CD4-positive, CD25-positive, alpha-beta regulatory T cell (primary cell): ENCODE results near the gene OTULIN. TPM values are rescaled to one million over a fixed set of nuclear protein-coding genes. Genes with fewer than 3 reads are reported as not detected.

Experiments used
- ATAC-seq, 2 donors: fragments of 150-1000 bp; cut with Tn5 transposase; one replicate each; pipeline ENCODE4 v1.10.0; 2021; ENCODE audit warnings: low read depth in 2 of 2, moderate number of reproducible peaks in 2 of 2, moderate library complexity in 1 of 2
- DNase-seq, 3 donors: peaks; one replicate each; pipeline versions ENCODE4 v3.0.0 to v3.0.0-alpha.2; 2012 to 2022; ENCODE audit warnings: mixed read lengths in 1 of 3
- H3K27ac ChIP-seq: one replicate; pipeline ENCODE4 v1.7.0; 2013; ENCODE audit warnings: mild to moderate bottlenecking, low read length; ENCODE audit not compliant: insufficient read depth, poor library complexity, severe bottlenecking
- H3K27me3 ChIP-seq: one replicate; pipeline ENCODE4 v1.7.0; 2013; ENCODE audit warnings: low read length; ENCODE audit not compliant: control insufficient read depth, insufficient read depth
- H3K36me3 ChIP-seq: one replicate; pipeline ENCODE4 v1.7.0; 2013; ENCODE audit warnings: mild to moderate bottlenecking, low read length, moderate library complexity; ENCODE audit not compliant: control insufficient read depth, insufficient read depth
- H3K4me1 ChIP-seq: 2 replicates; pipeline ENCODE4 v1.7.0; 2013; ENCODE audit warnings: mild to moderate bottlenecking, low read length; ENCODE audit not compliant: insufficient read depth, control insufficient read depth, poor library complexity, severe bottlenecking
- H3K4me3 ChIP-seq: one replicate; pipeline ENCODE4 v1.7.0; 2013; ENCODE audit warnings: low read depth, mild to moderate bottlenecking, low read length, moderate library complexity
- H3K9me3 ChIP-seq, 2 experiments: 1 replicate in 1 of 2; 2 replicates in 1 of 2; pipeline ENCODE4 v1.7.0; 2013; ENCODE audit warnings: low read length in 2 of 2, mild to moderate bottlenecking in 1 of 2, moderate library complexity in 1 of 2; ENCODE audit not compliant: control insufficient read depth in 2 of 2
- H3K27ac Mint-ChIP-seq, 3 donors: one replicate each; pipeline ENCODE4 v1.8.0; 2020 to 2022; ENCODE audit warnings: mild to moderate bottlenecking in 3 of 3, mixed read lengths in 3 of 3, moderate library complexity in 2 of 3
- H3K27me3 Mint-ChIP-seq: one replicate; pipeline ENCODE4 v1.8.0; 2022; ENCODE audit warnings: mild to moderate bottlenecking, mixed read lengths
- H3K36me3 Mint-ChIP-seq: one replicate; pipeline ENCODE4 v1.8.0; 2020; ENCODE audit warnings: mixed read lengths
- H3K4me1 Mint-ChIP-seq, 4 donors: one replicate each; pipeline ENCODE4 v1.8.0; 2020 to 2022; ENCODE audit warnings: mixed read lengths in 4 of 4, mild to moderate bottlenecking in 1 of 4
- H3K4me3 Mint-ChIP-seq, 4 donors: one replicate each; pipeline ENCODE4 v1.8.0; 2020 to 2022; ENCODE audit warnings: mild to moderate bottlenecking in 4 of 4, mixed read lengths in 4 of 4, moderate library complexity in 3 of 4
- H3K9me3 Mint-ChIP-seq, 7 donors: one replicate each; pipeline ENCODE4 v1.8.0; 2020 to 2022; ENCODE audit warnings: mixed read lengths in 7 of 7, mild to moderate bottlenecking in 3 of 7, moderate library complexity in 2 of 7
- polyA plus RNA-seq, 4 donors: library from polyadenylated mRNA; unstranded; fragments of 300-500 nt; fragmentation: Illumina TruSeq; gene quantifications; one replicate each; pipeline ENCODE4 v1.2.3, GENCODE V29; 2021
- total RNA-seq: library from RNA; stranded (reverse); gene quantifications from one replicate; pipeline ENCODE4 v1.2.3, GENCODE V29; 2022

Gene OTULIN
- 109 TPM for total RNA-seq
- 10 to 100 TPM; 22.8 to 37.5 (median 26.8) TPM for polyA plus RNA-seq

GRCh38 chr5:14664270-14665100, at the start of gene OTULIN:
Gene OTULIN (plus strand): TSS chr5:14664718. CDS start chr5:14664826, 108 bp downstream.
- peak within 1 kb of the TSS; percentile 87 for H3K27ac ChIP-seq
- no peaks in the 10 kb centered on the region for H3K9me3 ChIP-seq
- peaks cover 20 to 88% (median 60%) of the 10 kb centered on the region in 4 donors for H3K4me1 Mint-ChIP-seq
- ATAC-seq = peak; percentile 71 to 73
- no peaks in the 10 kb centered on the region for H3K9me3 Mint-ChIP-seq
- H3K36me3 ChIP-seq = peaks cover 3% of the 10 kb centered on the region
- peak; percentile 77 to 95 (median 86) for DNase-seq
- H3K4me1 ChIP-seq = peaks cover 67% of the 10 kb centered on the region
- peak within 1 kb of the TSS; percentile 94 for H3K4me3 ChIP-seq
- no peaks in the 10 kb centered on the region for H3K27me3 ChIP-seq
- H3K36me3 Mint-ChIP-seq = peaks cover 4% of the 10 kb centered on the region
- H3K27me3 Mint-ChIP-seq = no peaks in the 10 kb centered on the region
- peak within 1 kb of the TSS; percentile 91 to 98 (median 97) for H3K27ac Mint-ChIP-seq
- peak within 1 kb of the TSS; percentile 95 to 98 (median 96) for H3K4me3 Mint-ChIP-seq

DNA sequence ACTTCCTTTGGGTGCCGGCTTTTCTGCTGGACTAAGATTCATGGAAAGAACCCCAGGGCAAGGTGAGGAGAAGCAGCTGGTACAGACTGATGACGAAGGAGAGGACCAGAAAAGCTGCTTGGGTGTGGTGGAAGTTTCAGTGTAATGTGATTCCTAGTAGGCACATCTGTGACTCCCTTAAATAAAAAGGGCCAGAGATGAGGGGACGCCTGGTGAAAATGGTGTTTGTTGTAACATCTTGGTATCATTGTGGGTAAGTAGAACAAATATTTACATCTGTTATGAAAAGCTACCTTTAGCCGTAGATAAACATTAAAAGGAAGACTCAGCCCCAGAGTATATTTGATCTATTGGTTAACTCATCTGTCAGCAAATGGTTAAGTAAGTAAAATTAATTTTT, 49.2 kb upstream of the OTULIN start:
- no peak for ATAC-seq

DNA sequence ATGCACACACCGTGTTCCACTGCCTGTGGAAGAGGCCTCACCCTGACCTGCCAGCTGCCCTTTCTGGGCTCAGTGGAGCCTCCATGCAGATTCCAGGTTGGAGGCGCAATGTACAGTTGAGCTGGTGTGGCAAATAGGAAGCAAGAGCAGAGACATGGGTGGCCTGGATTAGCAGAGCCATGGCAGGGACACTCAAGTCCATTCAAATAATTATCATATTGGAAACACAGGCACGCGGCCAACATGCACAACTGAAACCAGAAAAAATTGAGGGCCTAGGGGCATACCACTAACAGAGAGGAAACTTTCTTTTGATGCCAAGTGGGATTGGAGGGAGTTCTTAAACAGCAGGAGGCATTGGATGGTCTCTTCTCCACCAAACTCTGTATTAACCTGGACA, 47.1 kb upstream of the OTULIN start:
- H3K9me3 ChIP-seq = peaks cover 6% of the 10 kb centered on the region in 2 experiments
- ATAC-seq (no peak), DNase-seq (no peak)
- no peak overlapping the region for H3K27ac ChIP-seq
- H3K4me1 Mint-ChIP-seq = peaks cover 0 to 4% (median under 1%) of the 10 kb centered on the region in 4 donors
- H3K4me3 Mint-ChIP-seq = no peak overlapping the region
- H3K4me1 ChIP-seq = no peaks in the 10 kb centered on the region
- H3K36me3 Mint-ChIP-seq = peaks cover 46% of the 10 kb centered on the region
- peaks cover 49% of the 10 kb centered on the region for H3K36me3 ChIP-seq
- H3K4me3 ChIP-seq = no peak overlapping the region
- peaks cover 0 to 15% (median 3%) of the 10 kb centered on the region in 7 donors for H3K9me3 Mint-ChIP-seq
- no peaks in the 10 kb centered on the region for H3K27me3 Mint-ChIP-seq
- no peaks in the 10 kb centered on the region for H3K27me3 ChIP-seq
- no peak overlapping the region for H3K27ac Mint-ChIP-seq

More for the DNA sequence above, 49.2 kb upstream of the OTULIN start:
- Mint-ChIP-seq H3K27me3 (no peaks in the 10 kb centered on the region), H3K27ac (no peak overlapping the region), H3K9me3 (peaks cover 0 to 6% (median 0%) of the 10 kb centered on the region in 7 donors), H3K4me1 (peaks cover 0 to 8% (median 2%) of the 10 kb centered on the region in 4 donors), H3K4me3 (no peak overlapping the region), H3K36me3 (peaks cover 63% of the 10 kb centered on the region)
- Histone ChIP-seq H3K27me3 (no peaks in the 10 kb centered on the region), H3K36me3 (peaks cover 68% of the 10 kb centered on the region), H3K4me1 (no peaks in the 10 kb centered on the region), H3K9me3 (peaks cover 0 to 2% of the 10 kb centered on the region in 2 experiments), H3K4me3 (no peak overlapping the region), H3K27ac (no peak overlapping the region)
- DNase-seq = no peak

DNA sequence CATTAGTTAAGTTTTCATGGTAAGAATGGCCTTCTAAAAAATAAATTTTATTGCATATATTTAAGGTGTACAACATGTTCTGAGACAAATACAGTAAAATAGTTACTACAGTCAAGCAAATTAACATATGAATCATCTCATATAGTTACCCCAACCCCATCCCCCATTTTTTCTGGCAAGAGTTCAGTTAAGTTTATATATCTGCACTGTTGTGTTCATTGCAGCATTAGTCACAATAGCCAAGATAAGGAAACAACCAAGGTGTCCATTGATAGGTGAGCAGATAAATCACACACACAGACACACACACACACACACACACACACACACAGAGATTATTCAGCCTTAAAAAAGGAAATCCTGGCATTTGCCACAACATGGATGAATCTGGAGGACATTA, 37.2 kb upstream of the OTULIN start:
- Mint-ChIP-seq H3K27ac (no peak overlapping the region), H3K4me1 (peaks cover 0 to 9% (median 0%) of the 10 kb centered on the region in 4 donors), H3K4me3 (no peak overlapping the region), H3K9me3 (peaks cover 0 to 6% (median 4%) of the 10 kb centered on the region in 7 donors), H3K27me3 (peaks cover 4% of the 10 kb centered on the region), H3K36me3 (no peaks in the 10 kb centered on the region)
- no peaks in the 10 kb centered on the region for H3K36me3 ChIP-seq
- no peaks in the 10 kb centered on the region for H3K9me3 ChIP-seq
- no peaks in the 10 kb centered on the region for H3K4me1 ChIP-seq
- ATAC-seq (no peak), DNase-seq (no peak)
- H3K27me3 ChIP-seq = no peaks in the 10 kb centered on the region
- no peak overlapping the region for H3K27ac ChIP-seq
- H3K4me3 ChIP-seq = no peak overlapping the region

DNA sequence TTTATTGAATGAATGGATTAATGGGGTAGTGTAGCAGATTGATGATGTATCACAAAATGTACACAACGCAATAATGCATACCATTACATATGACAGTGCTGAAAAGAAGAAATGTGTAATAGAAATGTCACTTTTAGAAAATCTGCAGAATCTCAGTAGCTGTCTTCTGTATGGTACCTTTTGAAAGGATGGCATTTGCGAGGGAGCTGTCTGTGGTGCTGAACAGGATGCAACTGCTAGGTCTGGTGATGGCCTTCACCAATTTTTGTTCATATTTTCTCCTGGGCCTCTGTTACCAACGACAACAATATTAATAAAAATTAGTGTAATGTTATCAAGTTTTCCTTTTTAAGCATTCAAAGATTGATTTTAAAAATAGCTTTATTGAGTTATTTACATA, 36.2 kb upstream of the OTULIN start:
- peaks cover 7% of the 10 kb centered on the region for H3K27me3 Mint-ChIP-seq
- Histone ChIP-seq H3K27ac (no peak overlapping the region), H3K4me3 (no peak overlapping the region), H3K9me3 (no peaks in the 10 kb centered on the region), H3K27me3 (no peaks in the 10 kb centered on the region), H3K36me3 (no peaks in the 10 kb centered on the region), H3K4me1 (no peaks in the 10 kb centered on the region)
- no peak overlapping the region for H3K27ac Mint-ChIP-seq
- peaks cover 0 to 9% (median 0%) of the 10 kb centered on the region in 4 donors for H3K4me1 Mint-ChIP-seq
- no peak for ATAC-seq
- H3K4me3 Mint-ChIP-seq = no peak overlapping the region
- peaks cover 0 to 6% (median 4%) of the 10 kb centered on the region in 7 donors for H3K9me3 Mint-ChIP-seq
- H3K36me3 Mint-ChIP-seq = no peaks in the 10 kb centered on the region
- DNase-seq = peak; percentile 18 to 69 (median 53)

DNA sequence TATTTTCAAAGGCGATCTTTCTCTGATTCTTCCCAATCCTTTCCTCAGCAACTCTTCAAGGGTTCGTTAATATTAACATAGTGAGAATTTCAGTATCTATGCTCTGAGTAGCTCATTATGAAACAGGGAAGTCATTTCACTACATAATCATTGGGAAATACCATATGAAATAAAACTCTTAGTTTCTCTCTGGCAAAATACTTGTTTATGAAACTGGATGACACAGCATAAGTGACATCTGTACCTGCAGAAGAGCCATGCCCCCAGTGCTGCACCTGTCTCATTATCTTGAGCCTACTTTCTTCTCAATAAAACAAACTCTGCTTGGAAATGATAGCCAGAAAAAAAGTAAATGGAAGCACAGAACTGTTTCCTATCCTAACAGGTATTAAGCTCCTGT, 33.8 kb upstream of the OTULIN start:
- Histone ChIP-seq H3K27me3 (no peaks in the 10 kb centered on the region), H3K4me3 (no peak overlapping the region), H3K36me3 (no peaks in the 10 kb centered on the region), H3K4me1 (no peaks in the 10 kb centered on the region), H3K27ac (no peak overlapping the region), H3K9me3 (no peaks in the 10 kb centered on the region)
- no peak for ATAC-seq
- Mint-ChIP-seq H3K9me3 (peaks cover 0 to 6% (median 4%) of the 10 kb centered on the region in 7 donors), H3K27me3 (peaks cover 9% of the 10 kb centered on the region), H3K4me1 (peaks cover 0 to under 1% (median 0%) of the 10 kb centered on the region in 4 donors), H3K4me3 (no peak overlapping the region), H3K36me3 (no peaks in the 10 kb centered on the region), H3K27ac (no peak overlapping the region)
- no peak for DNase-seq

GRCh38 chr5:14635656-14636055, 28.9 kb upstream of the OTULIN start:
- Mint-ChIP-seq H3K27me3 (peaks cover 23% of the 10 kb centered on the region), H3K4me1 (no peaks in the 10 kb centered on the region), H3K9me3 (peaks cover 0 to 1% (median 0%) of the 10 kb centered on the region in 7 donors), H3K36me3 (no peaks in the 10 kb centered on the region), H3K27ac (no peak overlapping the region), H3K4me3 (no peak overlapping the region)
- DNase-seq (no peak), ATAC-seq (no peak)
- H3K27ac ChIP-seq = no peak overlapping the region
- no peaks in the 10 kb centered on the region for H3K36me3 ChIP-seq
- no peaks in the 10 kb centered on the region for H3K4me1 ChIP-seq
- H3K9me3 ChIP-seq = no peaks in the 10 kb centered on the region
- H3K27me3 ChIP-seq = peaks cover 3% of the 10 kb centered on the region
- no peak overlapping the region for H3K4me3 ChIP-seq
